Stimulated activated CD8-positive, alpha-beta memory T cell treated with anti-CD3 and anti-CD28 coated beads, Interleukin-12 subunit alpha, Interleukin-12 subunit beta, amount 100 ng/mL, for 1 hour (primary cell): ENCODE data around the gene CAPN10.

Source experiments
- DNase-seq: peaks from one replicate; pipeline ENCODE4 v3.0.0-alpha.2; 2020; ENCODE audit warnings: low read depth

CAPN10 gene

DNA sequence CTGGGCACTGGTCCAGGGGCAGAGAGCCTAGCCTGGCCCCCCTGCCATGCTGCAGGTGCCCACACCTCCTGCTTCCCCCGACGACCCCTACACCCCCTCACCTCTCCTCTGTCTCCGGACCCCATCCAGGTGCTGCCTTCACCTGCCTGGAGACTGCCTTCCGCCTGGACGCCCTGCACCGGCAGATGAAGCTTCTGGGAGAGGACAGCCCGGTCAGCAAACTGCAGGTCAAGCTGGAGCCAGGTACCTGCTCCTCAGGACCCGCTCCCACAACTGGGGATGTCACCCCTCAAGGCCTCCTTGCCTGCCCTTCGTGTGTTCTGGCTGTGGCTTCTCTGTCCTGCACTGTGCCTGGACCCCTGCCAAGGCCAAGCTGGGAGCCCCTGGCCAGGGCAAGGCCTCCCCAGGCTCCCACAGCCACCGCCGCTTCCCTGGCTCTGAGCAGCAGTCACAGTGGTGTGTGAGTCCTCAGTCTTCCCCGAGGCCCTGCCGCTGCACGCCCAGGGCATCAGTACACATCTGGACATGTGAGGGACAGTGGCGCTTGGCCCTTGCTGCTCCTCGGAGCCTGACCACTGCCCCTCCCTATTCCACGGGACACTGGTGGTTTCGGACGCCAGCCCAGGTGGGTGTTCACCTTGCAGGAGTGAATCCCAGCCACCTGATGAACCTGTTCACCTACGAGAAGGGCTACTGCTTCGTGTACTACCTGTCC lies 12.0 kb upstream of the CAPN10 start:
- no peak for DNase-seq

GRCh38 chr2:240575101-240575965 lies 11.2 kb upstream of the CAPN10 start:
- no peak for DNase-seq

DNA sequence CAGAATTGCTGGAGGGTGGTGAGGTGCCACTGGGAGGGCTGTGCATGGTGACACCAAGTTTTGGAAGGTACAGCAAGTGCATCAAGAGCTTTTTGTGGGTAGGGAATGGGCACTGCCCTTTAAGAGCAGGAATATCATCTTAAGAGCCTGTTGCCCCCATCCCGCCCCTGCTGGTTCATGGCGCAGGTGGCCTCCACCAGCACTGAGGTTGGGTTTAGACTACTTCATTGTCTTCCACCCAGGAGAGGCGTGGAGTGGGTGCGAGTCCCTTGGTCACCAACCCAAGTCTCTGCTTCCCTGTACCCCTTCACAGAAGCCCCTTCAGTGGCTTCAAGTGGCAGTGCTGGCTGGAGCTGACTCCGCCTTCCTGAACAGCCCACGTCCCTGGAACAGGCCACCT lies 10.5 kb upstream of the CAPN10 start:
- DNase-seq, result no peak

DNA sequence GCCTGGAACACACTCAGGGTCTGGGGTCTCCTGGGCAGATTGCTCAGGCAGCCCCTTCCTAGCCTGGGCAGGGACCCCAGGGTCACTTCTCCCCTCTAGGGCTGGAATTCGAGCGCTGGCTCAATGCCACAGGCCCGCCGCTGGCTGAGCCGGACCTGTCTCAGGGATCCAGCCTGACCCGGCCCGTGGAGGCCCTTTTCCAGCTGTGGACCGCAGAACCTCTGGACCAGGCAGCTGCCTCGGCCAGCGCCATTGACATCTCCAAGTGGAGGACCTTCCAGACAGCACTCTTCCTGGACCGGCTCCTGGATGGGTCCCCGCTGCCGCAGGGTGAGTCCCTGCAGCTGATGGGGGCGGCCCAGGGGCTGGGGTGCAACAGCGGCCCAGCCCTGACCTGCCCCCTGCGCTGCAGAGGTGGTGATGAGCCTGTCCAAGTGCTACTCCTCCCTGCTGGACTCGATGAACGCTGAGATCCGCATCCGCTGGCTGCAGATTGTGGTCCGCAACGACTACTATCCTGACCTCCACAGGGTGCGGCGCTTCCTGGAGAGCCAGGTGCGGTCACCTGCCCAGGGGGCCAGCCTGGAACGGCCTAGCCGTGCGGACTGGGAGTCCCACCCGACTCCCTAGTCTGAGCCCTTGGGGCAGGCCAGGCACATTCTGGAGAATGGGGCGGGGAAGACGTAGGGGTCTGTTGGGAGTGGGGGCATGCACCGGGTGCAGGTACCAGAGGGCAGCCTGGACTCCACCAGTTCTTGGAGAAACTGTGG lies 9.9 kb upstream of the CAPN10 start:
- DNase-seq, result no peak

DNA sequence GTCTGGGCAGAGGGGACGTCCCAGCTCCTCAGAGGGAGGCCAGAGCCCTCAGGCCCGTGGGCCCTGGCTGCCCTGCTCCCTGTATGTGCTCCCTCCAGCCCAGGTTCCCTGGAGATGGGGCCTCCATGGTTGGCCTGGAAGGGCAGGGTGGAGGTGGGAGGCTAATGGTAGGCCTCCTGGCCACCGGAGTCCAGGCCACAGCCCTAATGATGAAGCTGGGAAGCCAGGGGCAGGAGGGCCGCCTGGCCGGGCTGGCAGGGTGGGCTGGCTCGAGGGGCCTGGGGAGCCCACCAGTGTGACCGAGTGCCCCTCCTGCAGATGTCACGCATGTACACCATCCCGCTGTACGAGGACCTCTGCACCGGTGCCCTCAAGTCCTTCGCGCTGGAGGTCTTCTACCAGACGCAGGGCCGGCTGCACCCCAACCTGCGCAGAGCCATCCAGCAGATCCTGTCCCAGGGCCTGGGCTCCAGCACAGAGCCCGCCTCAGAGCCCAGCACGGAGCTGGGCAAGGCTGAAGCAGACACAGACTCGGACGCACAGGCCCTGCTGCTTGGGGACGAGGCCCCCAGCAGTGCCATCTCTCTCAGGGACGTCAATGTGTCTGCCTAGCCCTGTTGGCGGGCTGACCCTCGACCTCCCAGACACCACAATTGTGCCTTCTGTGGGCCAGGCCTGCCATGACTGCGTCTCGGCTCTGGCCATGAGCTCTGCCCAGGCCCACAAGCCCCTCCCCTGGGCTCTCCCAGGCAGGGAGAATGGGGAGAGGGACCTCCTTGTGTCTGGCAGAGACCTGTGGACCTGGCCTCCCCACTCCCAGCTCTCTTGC lies 9.0 kb upstream of the CAPN10 start:
- DNase-seq, result no peak

- no peak for DNase-seq
These were observed 8.5 kb upstream of the CAPN10 start for GRCh38 chr2:240578110-240578450.

DNA sequence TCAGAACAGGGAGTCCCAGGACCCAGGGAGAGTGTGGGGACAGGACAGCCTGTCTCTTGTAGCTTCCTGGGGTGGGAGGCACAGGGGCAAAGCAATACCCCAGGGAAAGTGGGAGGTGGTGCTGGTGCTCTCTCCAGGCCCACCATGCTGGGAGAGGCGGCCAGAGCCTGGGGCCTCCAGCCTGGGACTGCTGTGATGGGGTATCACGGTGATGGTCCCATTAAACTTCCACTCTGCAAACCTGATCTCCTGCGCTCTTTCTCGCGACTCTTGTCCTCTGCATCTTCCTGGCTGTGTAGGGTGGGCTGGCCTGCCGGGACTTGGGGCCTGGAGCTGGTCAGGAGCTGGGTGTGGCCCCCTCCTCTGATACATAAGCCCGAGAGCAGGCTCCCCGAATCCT lies 8.0 kb upstream of the CAPN10 start:
- no peak for DNase-seq

- no peak for DNase-seq
These were observed 7.3 kb upstream of the CAPN10 start for GRCh38 chr2:240579071-240579762.

DNA sequence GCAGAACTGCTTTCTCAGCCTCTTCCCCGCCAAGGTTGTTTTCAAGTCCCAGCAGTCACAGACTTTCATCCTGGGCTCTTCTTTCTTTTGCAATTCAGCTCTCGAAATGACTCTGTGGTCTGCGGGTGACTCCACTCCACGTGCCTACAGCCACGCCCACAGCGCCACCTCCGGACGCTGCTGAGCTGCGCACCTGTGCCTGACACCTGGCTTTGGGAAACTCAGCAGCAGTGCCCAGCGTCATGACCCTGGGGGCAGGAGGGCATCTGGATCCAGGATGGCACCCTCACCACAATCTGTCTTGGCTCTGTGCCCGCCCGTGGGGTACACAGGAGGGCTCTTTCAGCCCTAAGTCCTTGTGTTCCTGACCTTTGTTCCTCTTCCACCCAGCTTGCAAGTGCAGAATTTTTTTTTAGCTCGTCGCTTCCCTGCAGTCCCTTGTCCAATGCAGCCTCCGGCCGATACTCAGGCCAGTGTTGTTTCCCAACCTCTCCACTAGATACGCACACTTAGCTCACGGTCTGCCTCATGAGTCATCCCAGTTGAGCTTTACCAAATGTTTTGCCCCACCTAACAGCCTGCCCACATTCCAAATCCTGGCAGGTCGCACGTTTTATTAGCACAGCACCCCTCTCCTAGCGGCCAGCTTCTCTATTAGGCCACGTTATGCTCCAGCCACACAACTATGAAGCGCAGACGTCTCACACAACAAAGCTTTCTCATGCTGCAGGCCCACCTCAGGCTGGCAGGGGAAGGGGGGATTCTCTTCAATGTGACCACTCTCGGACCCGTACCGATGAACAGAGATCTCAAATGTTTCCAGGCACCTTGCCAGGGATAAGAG lies 6.5 kb upstream of the CAPN10 start:
- peak; percentile 62 for DNase-seq

GRCh38 chr2:240581811-240582210 lies 4.7 kb upstream of the CAPN10 start:
- DNase-seq, result no peak

GRCh38 chr2:240582781-240583180 lies 3.8 kb upstream of the CAPN10 start:
- no peak for DNase-seq

- no peak for DNase-seq
These were observed 2.8 kb upstream of the CAPN10 start for GRCh38 chr2:240583774-240584173.

DNA sequence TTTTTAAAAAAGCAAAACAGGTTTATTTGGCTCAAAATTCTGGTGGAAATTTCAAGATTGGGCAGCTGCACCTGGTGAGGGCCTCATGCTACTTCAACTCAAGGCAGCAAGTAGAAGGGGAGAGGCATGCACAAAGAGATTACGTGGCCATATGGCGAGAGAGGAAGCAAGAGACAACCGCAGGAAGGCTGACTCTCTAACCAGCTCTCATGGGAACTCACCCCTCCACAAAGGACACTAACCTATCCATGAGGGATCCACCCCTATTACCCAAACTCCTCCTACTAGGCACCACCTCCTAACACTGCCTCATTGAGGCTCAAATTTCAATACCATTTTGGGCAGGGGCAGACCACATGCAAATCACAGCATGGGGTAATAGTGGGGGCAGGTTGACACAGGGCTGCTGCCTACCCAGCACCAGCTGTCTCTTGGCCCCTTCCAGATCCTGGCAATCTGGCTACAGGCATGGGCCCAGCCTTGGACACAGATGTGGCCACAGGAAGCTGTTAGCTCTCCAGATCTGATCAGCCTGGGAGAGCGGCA lies 2.0 kb upstream of the CAPN10 start:
- DNase-seq, result no peak

- no peak for DNase-seq
These were observed 1.4 kb upstream of the CAPN10 start for GRCh38 chr2:240585101-240585500.

DNA sequence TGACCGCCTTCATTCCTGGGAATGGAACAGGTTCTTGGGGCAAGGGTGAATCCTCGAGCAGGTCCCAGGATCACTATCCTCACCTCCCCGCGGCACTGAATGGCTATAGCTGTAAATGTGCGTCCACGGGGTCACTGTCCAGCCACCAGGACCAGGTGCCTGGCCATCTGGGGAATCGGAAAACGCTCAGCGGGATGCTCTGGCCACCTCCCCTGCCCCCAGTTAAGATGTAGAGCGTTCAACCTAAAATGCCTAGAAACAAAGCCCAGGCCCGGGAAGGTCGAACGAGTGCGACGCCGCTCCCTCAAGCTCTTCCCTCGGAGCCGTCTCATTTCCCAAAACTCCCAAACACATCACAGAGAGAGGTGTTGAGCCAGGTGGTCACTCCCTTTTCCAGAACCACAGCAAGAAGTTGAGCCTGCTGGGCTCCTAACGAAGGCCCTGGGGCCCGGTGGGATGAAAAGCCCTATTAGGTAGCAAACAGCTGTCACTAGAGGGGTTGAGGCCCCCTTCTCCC lies 795 bp upstream of the CAPN10 start:
- no peak for DNase-seq

DNA sequence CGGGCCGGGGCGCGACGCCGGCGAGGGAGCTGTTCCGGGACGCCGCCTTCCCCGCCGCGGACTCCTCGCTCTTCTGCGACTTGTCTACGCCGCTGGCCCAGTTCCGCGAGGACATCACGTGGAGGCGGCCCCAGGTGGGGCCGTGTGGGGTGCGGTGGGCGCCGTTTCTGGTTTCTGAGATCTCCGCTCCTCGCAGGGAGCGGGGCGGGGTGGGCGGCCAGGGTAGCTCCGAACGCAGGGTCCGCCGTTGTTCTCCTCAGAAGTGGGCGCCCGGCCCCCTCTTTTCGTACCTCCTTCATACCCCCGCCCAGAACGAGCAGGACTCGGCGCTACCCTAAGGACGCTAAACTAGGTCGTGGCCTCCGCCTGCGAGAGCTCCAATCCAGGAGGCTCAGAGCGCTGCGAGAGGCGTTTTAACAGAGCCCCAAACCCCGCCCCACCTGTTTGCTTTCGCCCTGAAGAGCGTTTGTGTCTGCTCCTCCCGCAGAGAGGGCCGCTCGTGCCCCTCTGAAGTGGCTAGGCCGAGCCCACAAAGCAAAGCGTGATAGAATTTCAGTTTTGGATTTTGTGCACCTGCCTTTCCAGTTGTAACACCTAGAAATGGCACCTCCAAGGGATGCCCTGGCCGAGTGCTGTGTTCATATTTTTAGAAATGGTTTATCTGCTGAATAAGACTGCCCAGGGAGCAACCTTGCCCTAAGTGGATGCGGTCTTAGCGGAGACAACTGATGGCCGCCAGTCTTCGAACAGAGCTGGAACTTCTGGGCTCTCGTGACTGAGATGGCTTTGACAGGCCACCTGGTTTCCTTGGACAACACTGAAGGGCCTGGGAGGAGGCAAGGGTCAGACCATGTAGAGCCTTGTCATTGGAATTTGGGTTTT lies 626 bp downstream of the CAPN10 start:
- DNase-seq, result peak; percentile 35

DNA sequence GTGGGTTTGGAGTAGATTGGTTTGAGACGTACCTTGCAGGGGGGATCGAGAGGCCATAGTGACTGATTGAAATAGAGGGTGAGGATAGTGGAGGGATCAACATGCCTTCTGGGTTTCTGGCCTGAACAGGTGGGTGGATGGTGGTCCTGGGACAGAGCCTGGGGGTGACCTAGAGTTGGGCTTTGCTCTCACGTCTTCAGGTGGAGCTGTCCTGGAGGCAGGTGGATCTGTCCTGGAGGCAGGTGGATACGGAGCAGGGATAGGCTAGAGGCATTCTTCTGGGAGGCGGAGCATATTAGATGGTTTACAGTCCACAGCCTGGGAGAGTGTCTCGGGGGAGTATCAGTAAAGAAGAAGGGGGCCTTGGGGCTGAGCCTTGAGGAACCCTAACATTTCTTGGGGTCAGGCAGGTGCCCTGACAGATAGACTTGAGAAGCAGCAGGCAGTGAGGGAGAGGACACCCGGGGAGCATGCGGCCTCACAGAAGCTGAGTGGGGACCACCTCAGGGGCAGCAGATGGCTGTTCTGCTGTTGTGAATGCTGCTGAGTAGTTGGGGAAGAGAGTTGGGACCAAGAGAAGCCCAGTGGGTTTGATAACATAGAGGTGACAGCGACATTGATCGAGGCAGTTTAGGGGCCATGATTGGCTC lies 1.6 kb downstream of the CAPN10 start:
- DNase-seq, result no peak

- DNase-seq, result no peak
These were observed 2.1 kb downstream of the CAPN10 start for GRCh38 chr2:240588669-240589068.
